GM12878 (cell line): ENCODE data around the gene CHMP4B. TPM values are rescaled to one million over a fixed set of nuclear protein-coding genes. Genes with fewer than 3 reads are reported as not detected.

Experiments used
- ATAC-seq: fragments of 200-7000 bp; cut with Tn5 transposase; 3 replicates; pipeline ENCODE4 v1.9.1; 2020; ENCODE audit warnings: mild to moderate bottlenecking, moderate library complexity
- BruUV-seq: library from RNA; stranded (reverse); fragments of 400-500 nt; replicated peaks from 2 replicates; lab custom pipeline; 2021; lab: Mats Ljungman, UMichigan
- CTCF ChIA-PET: fragments of 300-600 bp; sonication (Branson Sonifier 250); formaldehyde crosslinking; extraction: SDS; loops from one replicate; lab custom pipeline; 2021; ENCODE audit warnings: inconsistent platforms; lab: Yijun Ruan, JAX
- POLR2A ChIA-PET: fragments of 350-600 bp; formaldehyde crosslinking; extraction: SDS; loops from one replicate; lab custom pipeline; 2021; ENCODE audit warnings: inconsistent platforms; lab: Charles Lee
- RAD21 ChIA-PET: fragments of 300-600 bp; sonication (Branson Sonifier 250); formaldehyde crosslinking; loops from one replicate; lab custom pipeline; 2023; ENCODE audit warnings: antibody characterized with exemption; ENCODE audit not compliant: unreplicated experiment; lab: Charles Lee
- SMC1A ChIA-PET: fragments of 300-600 bp; sonication (Branson Sonifier 250); formaldehyde crosslinking; loops from one replicate; lab custom pipeline; 2023; ENCODE audit not compliant: unreplicated experiment, uncharacterized antibody; lab: Charles Lee
- DNase-seq: peaks from one replicate; pipeline ENCODE4 v3.0.0-alpha.2; 2011; ENCODE audit warnings: low read depth, low spot score
- FAIRE-seq: peaks from 3 replicates; lab custom pipeline; 2011; peaks lifted over from hg19 to GRCh38; lab: Jason Lieb, UNC
- H2AFZ ChIP-seq: 2 replicates; pipeline ENCODE4 v1.6.0; 2011; ENCODE audit warnings: low read depth, low read length, control low read depth; ENCODE audit not compliant: control insufficient read depth
- H3K27ac ChIP-seq: 2 replicates; pipeline ENCODE4 v1.5.1; 2011; ENCODE audit warnings: control low read depth; ENCODE audit not compliant: control insufficient read depth, insufficient read depth
- H3K27me3 ChIP-seq, 2 experiments: replicated peaks in 1 of 2; 2 replicates each; pipeline versions ENCODE4 v1.6.0 to v1.6.1; 2011; ENCODE audit warnings: low read length in 1 of 2; ENCODE audit not compliant: control insufficient read depth in 2 of 2, insufficient read depth in 2 of 2
- H3K36me3 ChIP-seq, 2 experiments: 2 replicates each; pipeline ENCODE4 v1.5.1; 2011; ENCODE audit warnings: low read length in 1 of 2; ENCODE audit not compliant: control insufficient read depth in 2 of 2, insufficient read depth in 2 of 2
- H3K4me1 ChIP-seq: 2 replicates; pipeline ENCODE4 v1.6.1; 2011; ENCODE audit warnings: mild to moderate bottlenecking, low read length, moderate library complexity, mixed read lengths; ENCODE audit not compliant: control insufficient read depth, insufficient read depth
- H3K4me2 ChIP-seq: 2 replicates; pipeline ENCODE4 v1.6.0; 2011; ENCODE audit warnings: control low read depth; ENCODE audit not compliant: control insufficient read depth, insufficient read depth
- H3K4me3 ChIP-seq: fragments of 200-600 bp; sonication (generic); 2 replicates; pipeline ENCODE4 v1.5.1; 2016
- H3K79me2 ChIP-seq: 2 replicates; pipeline ENCODE4 v1.6.0; 2011; ENCODE audit warnings: low read length; ENCODE audit not compliant: control insufficient read depth, insufficient read depth
- H3K9ac ChIP-seq: 2 replicates; pipeline ENCODE4 v1.8.0; 2011; ENCODE audit warnings: low read length, control low read depth, mixed read lengths; ENCODE audit not compliant: control insufficient read depth, insufficient read depth
- H3K9me3 ChIP-seq: replicated peaks from 3 replicates; pipeline ENCODE4 v1.5.1; 2011; ENCODE audit warnings: mild to moderate bottlenecking, low read length; ENCODE audit not compliant: control insufficient read depth, insufficient read depth
- H4K20me1 ChIP-seq: 2 replicates; pipeline ENCODE4 v1.6.0; 2011; ENCODE audit not compliant: control insufficient read depth, insufficient read depth
- BHLHE40 ChIP-seq, 2 experiments: fragments of 450-650 bp in 1 of 2; IDR thresholded peaks; 2 replicates each; pipeline ENCODE4 v1.6.1; 2011 to 2017; ENCODE audit warnings: low read depth in 2 of 2, borderline replicate concordance in 1 of 2, improper control_type of control experiment in 1 of 2, low read length in 1 of 2, mild to moderate bottlenecking in 1 of 2
- ZBED1 ChIP-seq: IDR thresholded peaks from 2 replicates; pipeline ENCODE4 v1.6.1; 2016; ENCODE audit warnings: borderline replicate concordance
- in situ Hi-C: fragments of 300-500 bp; cut with MboI; formaldehyde crosslinking; loops from 9 replicates; pipeline ENCODE4 v1.14.3; 2018; ENCODE audit warnings: mixed read lengths
- intact Hi-C: fragments of 100-400 bp; cut with micrococcal nuclease; formaldehyde crosslinking; loops from one replicate; pipeline ENCODE4 v1.14.2; 2022; ENCODE audit not compliant: unreplicated experiment
- polyA plus RNA-seq, 11 experiments: library from polyadenylated mRNA; depleted of rRNA in 4 of 11; unstranded in 6 of 11; stranded (reverse) in 5 of 11; fragments of >200 nt; fragmentation: Nextera tagmentation in 4 of 11; fragmentation: Illumina TruSeq in 1 of 11; extraction: Ambion mirVana in 4 of 11; extraction: Trizol in 1 of 11; gene quantifications; 1 replicate in 1 of 11; 2 replicates in 10 of 11; pipeline versions ENCODE4 v1.2.1 to v1.2.3, GENCODE V29; 2011 to 2016; ENCODE audit warnings: inconsistent platforms in 2 of 11, missing spikeins in 2 of 11, low read depth in 1 of 11
- total RNA-seq, 4 experiments: library from RNA; depleted of rRNA in 3 of 4; stranded (reverse); fragments of >200 nt in 3 of 4; fragmentation: Illumina TruSeq in 1 of 4; extraction: Trizol in 1 of 4; gene quantifications; 2 replicates each; pipeline versions ENCODE4 v1.2.1 to v1.2.3, GENCODE V29; 2013 to 2021
- TF ChIP-seq, protein P1 (sequence below): fragments of 450-650 bp; IDR thresholded peaks from 2 replicates; pipeline ENCODE4 v1.6.1; 2014; ENCODE audit warnings: mild to moderate bottlenecking

CHMP4B gene
- total and polyA plus RNA-seq, 10 of the 15 experiments (the other 5 are each of a cell fraction or from before 2014, with no cell fraction given) = 4.2 to 118 (median 49.6) TPM

- TF ChIP-seq ZBED1 = no peak
Observed at GRCh38 chr20:33846291-33846935, 35.3 kb downstream of the CHMP4B start (continued).

GRCh38 chr20:33847006-33847405, 35.9 kb downstream of the CHMP4B start:
- H4K20me1 ChIP-seq = peaks cover 10% of the 10 kb centered on the region; the same call in 1 of the 2 replicates
- H3K4me1 ChIP-seq = peaks cover 15% of the 10 kb centered on the region
- H3K9ac ChIP-seq = no peak overlapping the region
- TF ChIP-seq BHLHE40 (IDR thresholded peaks at IDR 0.05; ENCODE audit: borderline replicate concordance in 1 of 2, low read depth in 2 of 2, low read length in 1 of 2) = no peak
- TF ChIP-seq, protein P1, sequence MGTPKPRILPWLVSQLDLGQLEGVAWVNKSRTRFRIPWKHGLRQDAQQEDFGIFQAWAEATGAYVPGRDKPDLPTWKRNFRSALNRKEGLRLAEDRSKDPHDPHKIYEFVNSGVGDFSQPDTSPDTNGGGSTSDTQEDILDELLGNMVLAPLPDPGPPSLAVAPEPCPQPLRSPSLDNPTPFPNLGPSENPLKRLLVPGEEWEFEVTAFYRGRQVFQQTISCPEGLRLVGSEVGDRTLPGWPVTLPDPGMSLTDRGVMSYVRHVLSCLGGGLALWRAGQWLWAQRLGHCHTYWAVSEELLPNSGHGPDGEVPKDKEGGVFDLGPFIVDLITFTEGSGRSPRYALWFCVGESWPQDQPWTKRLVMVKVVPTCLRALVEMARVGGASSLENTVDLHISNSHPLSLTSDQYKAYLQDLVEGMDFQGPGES = no peak
- DNase-seq = no peak
- POLR2A ChIA-PET = no interaction called here
- no peak for ATAC-seq
- intact Hi-C loops (no loop called here), in situ Hi-C loops (no loop called here)
- no peaks in the 10 kb centered on the region for H3K9me3 ChIP-seq
- H3K4me2 ChIP-seq = no peak overlapping the region
- BruUV-seq = no TSS peak
- RAD21 ChIA-PET = no interaction called here
- CTCF ChIA-PET = interaction anchor here (2.1 kb wide), 1 partner anchor 55 kb away, joined by 6 read pairs; no protein-coding TSS in a partner anchor
- no peak overlapping the region for H3K4me3 ChIP-seq
- H3K36me3 ChIP-seq = peaks cover 14 to 21% of the 10 kb centered on the region in 2 experiments
- peaks cover 42% of the 10 kb centered on the region for H3K79me2 ChIP-seq
- FAIRE-seq = no peak
- H2AFZ ChIP-seq = no peak overlapping the region
- SMC1A ChIA-PET = interaction anchor here (1.0 to 1.4 kb wide), 2 partner anchors 12 to 145 kb away, joined by 3 read pairs; no protein-coding TSS in a partner anchor
- no peaks in the 10 kb centered on the region for H3K27me3 ChIP-seq
- H3K27ac ChIP-seq = no peak overlapping the region
